Right lobe of liver (tissue), 6 donors: Measurements from ENCODE around the gene CX3CL1. TPM values are rescaled to one million over a fixed set of nuclear protein-coding genes. Genes with fewer than 3 reads are reported as not detected.
A peak's percentile ranks its signal among the peaks of the same experiment; 100 is the strongest.

Experiments used
- ATAC-seq, 4 donors: fragments of 200-7000 bp; cut with Tn5 transposase; one replicate each; pipeline ENCODE4 v1.9.1; 2020; ENCODE audit warnings: mild to moderate bottlenecking in 4 of 4, moderate library complexity in 4 of 4
- DNase-seq, 3 donors: peaks; one replicate each; pipeline ENCODE4 v3.0.0-alpha.2; 2020
- H3K27ac ChIP-seq, 3 donors: fragments of 200-600 bp; one replicate each; pipeline ENCODE4 v1.8.0; 2022
- H3K27me3 ChIP-seq, 2 donors: fragments of 200-600 bp; one replicate each; pipeline ENCODE4 v1.8.0; 2022
- H3K36me3 ChIP-seq, 4 donors: fragments of 200-600 bp; sonication (generic) in 1 of 4; one replicate each; pipeline versions ENCODE4 v1.5.1 to v1.8.0; 2017 to 2022; ENCODE audit warnings: control low read depth in 1 of 4
- H3K4me1 ChIP-seq, 4 donors: fragments of 200-600 bp; sonication (generic) in 1 of 4; one replicate each; pipeline versions ENCODE4 v1.5.1 to v1.8.0; 2017 to 2022; ENCODE audit warnings: control low read depth in 1 of 4
- H3K4me3 ChIP-seq, 3 donors: fragments of 200-600 bp; one replicate each; pipeline ENCODE4 v1.8.0; 2022
- H3K9me3 ChIP-seq, 4 donors: fragments of 200-600 bp; sonication (generic) in 1 of 4; one replicate each; pipeline versions ENCODE4 v1.5.1 to v1.8.0; 2017 to 2022; ENCODE audit warnings: control low read depth in 1 of 4
- CTCF ChIP-seq, 4 donors: fragments of 200-600 bp in 3 of 4; fragments of 450-650 bp in 1 of 4; IDR thresholded peaks; one replicate each; pipeline versions ENCODE4 v1.5.1 to v1.8.0; 2016 to 2022; ENCODE audit warnings: antibody characterized with exemption in 4 of 4, mild to moderate bottlenecking in 2 of 4
- POLR2A ChIP-seq: fragments of 450-650 bp; IDR thresholded peaks from one replicate; pipeline ENCODE4 v1.6.1; 2017; ENCODE audit warnings: antibody characterized with exemption, mild to moderate bottlenecking
- WGBS: methylation state at CpG from one replicate; pipeline ENCODE4 v1.1.6; 2018; ENCODE audit warnings: low coverage, low lambda C conversion rate; ENCODE audit not compliant: insufficient coverage; ENCODE audit errors: missing lambda C conversion rate; 5-methylcytosine and 5-hydroxymethylcytosine counted together
- intact Hi-C, 2 donors: fragments of 100-400 bp; cut with DNase I; formaldehyde crosslinking; loops; one replicate each; pipeline versions ENCODE4 v1.11.2 to v1.14.1; 2022
- total RNA-seq, 6 experiments: library from RNA; depleted of rRNA in 2 of 6; stranded (reverse); fragments of >200 nt in 2 of 6; fragmentation: NEBNext Ultra II Directional in 3 of 6; extraction: Animal tissue kit (Norgen Biotek cat#: 25700) in 3 of 6; gene quantifications; one replicate each; pipeline versions ENCODE4 v1.1.0 to v1.2.4, GENCODE V29; 2016 to 2023
- donor health status: DM: no; HTN: yes; CAD: no.
- donor health status: DM: no; HTN: no; CAD: no.
- donor health status: DM: no; HTN: no; CAD: no.
- donor health status: DM: no; HTN: yes; CAD: no.
- donor health status: DM: no; HTN: yes; CAD: no.

Gene CX3CL1
- total RNA-seq, 6 experiments from 2014 or later, result 3.3 to 20.5 (median 9.8) TPM

GRCh38 chr16:57357330-57358085 is 14.8 kb upstream of the CX3CL1 start:
- TF ChIP-seq CTCF (IDR thresholded peaks at IDR 0.05) (no peak), POLR2A (no peak)
- intact Hi-C loops, result no loop called here
- Histone ChIP-seq H3K27ac (no peak overlapping the region), H3K4me1 (peaks cover 0 to 6% (median 3%) of the 10 kb centered on the region in 4 donors), H3K27me3 (no peaks in the 10 kb centered on the region), H3K36me3 (no peaks in the 10 kb centered on the region), H3K9me3 (no peaks in the 10 kb centered on the region), H3K4me3 (no peak overlapping the region)
- 76% methylated on average over 6 of the region's 9 CpGs for WGBS
- peak in 3 of 4 donors; percentile 29 to 51 (median 44) for ATAC-seq
- no peak for DNase-seq

GRCh38 chr16:57358086-57358420 is 14.2 kb upstream of the CX3CL1 start:
- Histone ChIP-seq H3K36me3 (no peaks in the 10 kb centered on the region), H3K27me3 (no peaks in the 10 kb centered on the region), H3K4me3 (no peak overlapping the region), H3K4me1 (peaks cover 0 to 6% (median 3%) of the 10 kb centered on the region in 4 donors), H3K27ac (no peak overlapping the region), H3K9me3 (no peaks in the 10 kb centered on the region)
- peak in 1 of 4 donors; percentile 10 for ATAC-seq
- intact Hi-C loops, result no loop called here
- no peak for TF ChIP-seq CTCF (IDR thresholded peaks at IDR 0.05)
- TF ChIP-seq POLR2A, result no peak
- WGBS, result 80% methylated on average over 6 of the region's 7 CpGs
- DNase-seq, result no peak

GRCh38 chr16:57358527-57359095 is 13.7 kb upstream of the CX3CL1 start, which contains the start of gene CCL22:
CCL22 (plus strand) TSS chr16:57358783; CDS start chr16:57358817, 34 bp downstream.
- WGBS, result 69% methylated on average over 2 of the region's 9 CpGs
- no peak for DNase-seq
- ATAC-seq, result no peak

GRCh38 chr16:57360321-57360935 is 11.9 kb upstream of the CX3CL1 start:
- H3K9me3 ChIP-seq, result no peaks in the 10 kb centered on the region
- H3K4me1 ChIP-seq, result peaks cover 0 to 18% (median 8%) of the 10 kb centered on the region in 4 donors
- TF ChIP-seq CTCF (IDR thresholded peaks at IDR 0.05) (no peak), POLR2A (no peak)
- DNase-seq (no peak), ATAC-seq (no peak)
- WGBS, result 89% methylated on average over 3 of the region's 16 CpGs
- H3K27ac ChIP-seq, result no peak overlapping the region
- no peaks in the 10 kb centered on the region for H3K36me3 ChIP-seq
- intact Hi-C loops, result no loop called here
- H3K4me3 ChIP-seq, result no peak overlapping the region
- no peaks in the 10 kb centered on the region for H3K27me3 ChIP-seq

More at GRCh38 chr16:57358527-57359095, 13.7 kb upstream of the CX3CL1 start, which contains the start of gene CCL22:
- TF ChIP-seq CTCF (IDR thresholded peaks at IDR 0.05) (no peak), POLR2A (no peak)
- H3K9me3 ChIP-seq, result no peaks in the 10 kb centered on the region
- H3K27ac ChIP-seq, result no peak within 1 kb of the TSS
- peaks cover 0 to 8% (median 3%) of the 10 kb centered on the region in 4 donors for H3K4me1 ChIP-seq
- no peaks in the 10 kb centered on the region for H3K36me3 ChIP-seq
- H3K27me3 ChIP-seq, result no peaks in the 10 kb centered on the region
- H3K4me3 ChIP-seq, result no peak within 1 kb of the TSS
- intact Hi-C loops, result no loop called here
